Dedifferentiated amniotic fluid mesenchymal stem cell (primary cell): ENCODE measurements around the gene GDPD5.

Experiments
- DNase-seq: peaks from one replicate; pipeline ENCODE4 v3.0.0-alpha.2; 2016; ENCODE audit errors: extremely low spot score

The GDPD5 gene

DNA sequence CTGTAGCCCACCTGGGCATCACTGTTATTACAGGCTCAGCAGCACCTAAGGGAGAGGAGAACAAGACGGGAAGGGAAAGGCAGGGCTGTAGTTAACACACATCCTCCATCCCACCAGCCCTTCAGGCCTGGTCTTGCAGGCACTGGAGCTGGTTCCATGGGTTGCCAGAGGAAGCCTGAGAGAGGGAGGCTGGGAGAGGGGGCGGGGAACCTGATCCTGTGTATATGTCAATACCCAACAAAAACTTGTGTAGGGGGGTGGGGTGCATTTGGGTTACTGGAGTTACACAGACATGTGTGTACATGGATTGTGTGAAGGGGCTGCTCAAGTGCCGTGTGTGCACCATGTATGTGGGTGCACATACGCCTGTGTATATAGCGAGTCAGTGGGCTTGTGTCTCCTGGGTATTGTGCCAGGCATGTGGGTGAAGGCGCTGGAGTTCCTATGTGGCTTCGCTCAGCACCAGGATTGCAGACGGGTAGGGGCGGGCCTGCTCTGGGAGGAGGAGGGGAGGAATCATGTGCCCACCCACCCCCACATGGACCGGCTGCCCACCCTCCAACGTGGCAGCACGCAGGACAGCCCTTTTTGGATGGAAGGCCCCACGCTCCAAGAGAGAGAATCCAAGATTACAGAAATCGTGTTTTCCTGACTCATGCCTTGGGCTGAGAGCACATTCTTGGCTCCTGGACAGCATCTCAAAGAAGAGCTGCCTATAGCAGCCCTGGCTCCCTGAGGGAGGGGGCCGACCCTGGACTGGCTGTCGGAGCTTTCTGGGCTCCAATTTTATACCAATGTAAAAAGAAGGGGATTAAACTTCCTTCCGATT, 32.1 kb upstream of the GDPD5 start:
- DNase-seq = peak; percentile 97

DNA sequence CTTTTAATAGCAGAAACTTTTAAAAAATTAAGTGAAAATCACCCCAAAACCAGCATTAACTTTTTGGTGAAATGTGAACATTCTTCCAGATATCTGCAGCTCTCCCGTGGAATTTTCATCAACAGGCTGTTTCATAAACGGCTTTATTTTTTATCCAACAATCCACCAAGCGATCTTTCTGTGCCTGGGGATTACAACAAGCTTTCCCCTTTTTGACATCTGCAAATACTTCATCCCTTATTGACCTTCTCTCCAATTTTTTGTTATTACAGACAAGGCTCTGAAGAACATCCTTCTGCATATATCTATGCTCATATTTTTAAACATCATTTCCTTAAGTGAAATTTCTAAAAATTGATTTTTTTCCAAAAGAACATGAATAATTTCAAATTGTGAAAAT, 30.5 kb upstream of the GDPD5 start:
- no peak for DNase-seq

DNA sequence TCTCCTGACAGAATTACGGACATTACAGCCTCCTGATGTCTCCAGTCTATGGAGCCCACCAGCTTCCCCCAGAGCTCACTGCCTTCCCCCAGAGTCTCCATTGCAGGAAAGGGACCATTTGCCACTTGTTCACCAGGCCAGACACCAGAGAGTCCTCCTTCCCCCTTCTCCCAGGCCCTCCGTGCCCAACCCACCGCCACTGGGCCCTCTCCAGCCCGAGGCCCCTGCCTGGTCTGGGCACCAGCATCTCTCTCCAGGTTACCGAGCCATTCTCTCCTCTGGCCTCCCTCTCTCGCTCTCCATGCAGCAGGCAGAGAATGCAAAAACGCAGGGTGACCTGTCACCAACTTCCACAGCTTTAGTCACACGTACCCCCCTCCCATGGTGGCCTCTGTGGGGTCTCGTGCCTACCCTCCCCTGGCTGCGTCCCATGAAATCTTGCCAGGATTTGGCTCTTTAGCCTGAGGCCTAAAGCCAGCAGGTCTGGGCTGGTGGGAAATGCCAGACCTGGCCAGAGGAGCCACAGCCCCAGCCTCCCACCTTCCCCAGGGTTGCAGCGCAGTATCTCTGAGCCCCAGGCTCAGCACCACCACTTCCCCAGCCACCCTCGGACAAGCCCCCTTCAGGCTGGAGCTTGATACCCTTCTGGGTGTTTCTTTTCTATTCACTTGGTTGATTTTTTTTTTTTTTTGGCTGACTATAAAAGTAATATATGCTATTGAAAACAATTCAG, 29.5 kb upstream of the GDPD5 start:
- DNase-seq = no peak

- DNase-seq = peak; percentile 99
These were observed 28.7 kb upstream of the GDPD5 start for GRCh38 chr11:75554258-75555022.

DNA sequence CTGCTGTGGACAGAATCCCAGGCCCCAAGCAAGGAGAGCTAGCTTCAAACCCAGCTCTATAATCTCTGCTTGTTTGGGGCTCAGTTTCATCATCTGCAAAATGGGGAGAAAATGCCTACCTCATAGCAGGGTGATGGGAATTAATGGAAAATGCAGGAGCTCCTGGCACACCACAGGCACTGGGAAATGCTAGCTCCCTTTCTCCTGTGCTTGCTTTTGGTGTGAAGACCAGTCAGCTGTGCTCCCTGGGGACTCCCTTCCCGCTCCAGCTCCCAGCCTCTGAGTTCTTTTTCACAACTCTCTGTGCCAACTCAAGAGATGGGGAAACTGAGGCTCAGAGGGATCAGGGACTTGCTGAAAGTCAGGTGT, 28.1 kb upstream of the GDPD5 start:
- no peak for DNase-seq

GRCh38 chr11:75553182-75553581, 27.4 kb upstream of the GDPD5 start:
- DNase-seq = no peak

DNA sequence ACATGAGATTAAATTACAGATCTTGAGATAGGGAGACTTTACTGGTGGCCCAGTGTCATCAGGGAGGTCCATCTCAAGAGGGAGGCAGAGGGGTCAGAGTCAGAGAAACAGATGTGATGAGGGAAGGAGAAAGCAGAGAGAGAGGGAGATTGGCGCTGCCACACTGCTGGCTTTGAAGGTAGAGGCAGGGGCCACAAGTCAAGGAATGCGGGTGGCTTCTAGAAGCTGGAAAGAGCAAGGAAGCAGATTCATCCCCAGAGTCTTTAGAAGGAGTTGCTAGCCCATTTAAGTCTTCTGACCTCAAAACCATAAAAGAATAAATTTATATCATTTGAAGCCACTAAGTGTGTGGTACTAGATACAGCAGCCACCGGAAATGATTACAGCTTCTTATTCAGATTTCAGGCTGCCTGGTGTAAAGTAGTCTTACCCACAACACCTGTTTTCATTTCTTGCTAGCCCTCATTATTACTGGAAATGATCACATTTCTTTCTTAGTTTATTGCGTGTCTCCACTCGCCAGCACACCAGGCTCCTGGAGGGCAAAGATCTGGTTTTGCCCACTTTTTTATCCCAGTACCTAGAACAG, 23.7 kb upstream of the GDPD5 start:
- DNase-seq = no peak

GRCh38 chr11:75548595-75549272, 23.0 kb upstream of the GDPD5 start:
- no peak for DNase-seq

GRCh38 chr11:75547617-75548058, 21.9 kb upstream of the GDPD5 start:
- DNase-seq = peak; percentile 46

GRCh38 chr11:75547177-75547576, 21.4 kb upstream of the GDPD5 start:
- no peak for DNase-seq

GRCh38 chr11:75543806-75544205, 18.1 kb upstream of the GDPD5 start:
- DNase-seq = no peak

GRCh38 chr11:75542088-75542438, 16.3 kb upstream of the GDPD5 start:
- DNase-seq = no peak

GRCh38 chr11:75541193-75542087, 15.7 kb upstream of the GDPD5 start:
- no peak for DNase-seq

- no peak for DNase-seq
These were observed 14.0 kb upstream of the GDPD5 start for GRCh38 chr11:75539459-75540334.

DNA sequence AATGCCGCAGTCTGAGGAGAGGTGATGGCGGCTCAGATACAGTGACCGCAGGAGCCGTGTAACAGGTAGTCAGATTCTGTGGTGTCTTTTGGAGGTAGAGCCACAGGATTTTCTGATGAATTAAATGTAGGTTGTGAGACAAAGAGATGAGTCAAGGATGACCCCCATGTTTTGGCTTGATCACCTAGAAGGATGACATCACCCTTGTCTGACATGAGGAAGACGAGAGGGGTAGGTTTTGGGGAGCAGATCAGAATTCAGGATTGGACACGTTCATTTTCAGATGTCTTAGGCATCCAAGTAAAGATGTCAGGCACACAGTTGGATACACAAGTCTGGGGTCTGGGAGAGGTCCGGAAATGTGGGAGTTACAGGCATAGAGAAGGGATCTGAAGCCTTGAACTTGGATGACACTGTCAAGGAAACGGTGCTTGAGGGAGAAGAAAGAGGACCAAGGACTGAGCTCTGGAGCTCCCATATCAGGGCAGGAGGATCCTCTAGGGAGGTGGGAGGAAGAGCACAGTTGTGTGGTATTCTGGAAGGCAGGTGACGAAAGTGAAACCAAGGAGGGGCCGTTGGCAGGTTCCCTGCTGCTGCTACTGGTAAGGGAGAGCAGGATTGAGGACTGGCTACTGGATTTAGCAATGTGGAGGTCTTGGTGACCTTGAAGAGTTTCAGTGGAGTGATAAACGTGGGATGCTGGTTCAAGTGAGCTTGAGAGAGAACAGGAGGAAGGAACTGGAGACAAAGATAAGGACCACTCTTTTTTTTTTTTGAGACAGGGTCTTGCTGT, 12.6 kb upstream of the GDPD5 start:
- no peak for DNase-seq

GRCh38 chr11:75537740-75538139, 12.0 kb upstream of the GDPD5 start:
- no peak for DNase-seq

GRCh38 chr11:75536786-75537641, 11.3 kb upstream of the GDPD5 start:
- no peak for DNase-seq

- DNase-seq = no peak
These were observed 9.3 kb upstream of the GDPD5 start for GRCh38 chr11:75535071-75535470.
